Mononuclear cell (primary cell): Measurements from ENCODE around the gene RALB. TPM values are rescaled to one million over a fixed set of nuclear protein-coding genes. Genes with fewer than 3 reads are reported as not detected.

ENCODE experiments used
- H3K27me3 ChIP-seq: 2 replicates; pipeline ENCODE4 v1.6.0; 2011; ENCODE audit warnings: low read length, control low read depth; ENCODE audit not compliant: insufficient read depth
- H3K4me1 ChIP-seq: 2 replicates; pipeline ENCODE4 v1.5.1; 2011; ENCODE audit warnings: mild to moderate bottlenecking, low read length, control low read depth; ENCODE audit not compliant: insufficient read depth
- H3K4me3 ChIP-seq: 2 replicates; pipeline ENCODE4 v1.5.1; 2011; ENCODE audit warnings: mild to moderate bottlenecking, low read length, moderate library complexity
- H3K9me3 ChIP-seq: 2 replicates; pipeline ENCODE4 v1.5.1; 2011; ENCODE audit warnings: low read depth, mild to moderate bottlenecking, control low read depth, low read length
- total RNA-seq: library from RNA; depleted of rRNA; stranded (reverse); fragments of >200 nt; gene quantifications from one replicate; pipeline ENCODE4 v1.2.3, GENCODE V29; 2012

The RALB gene
- total RNA-seq, 1 donor, result 22.1 TPM

- Histone ChIP-seq H3K9me3 (no peaks in the 10 kb centered on the region), H3K4me3 (no peak overlapping the region)
Measured at GRCh38 chr2:120221616-120222015, 31.0 kb upstream of the RALB start.

GRCh38 chr2:120222186-120223033 lies 30.2 kb upstream of the RALB start:
- H3K4me3 ChIP-seq, result peak overlapping the region; percentile 58
- H3K27me3 ChIP-seq, result no peaks in the 10 kb centered on the region
- H3K4me1 ChIP-seq, result peaks cover 32% of the 10 kb centered on the region
- no peaks in the 10 kb centered on the region for H3K9me3 ChIP-seq

More at GRCh38 chr2:120221616-120222015, 31.0 kb upstream of the RALB start:
- no peaks in the 10 kb centered on the region for H3K27me3 ChIP-seq
- H3K4me1 ChIP-seq, result peaks cover 32% of the 10 kb centered on the region

GRCh38 chr2:120223034-120223912 lies 29.4 kb upstream of the RALB start, which contains the start of gene TMEM185B:
Gene TMEM185B, minus strand, starts transcription at chr2:120223400. Its CDS starts 424 bp downstream, at chr2:120222976.
- H3K4me1 ChIP-seq, result peaks cover 32% of the 10 kb centered on the region
- H3K27me3 ChIP-seq, result no peaks in the 10 kb centered on the region
- H3K9me3 ChIP-seq, result no peaks in the 10 kb centered on the region
- H3K4me3 ChIP-seq, result peak within 1 kb of the TSS; percentile 58

GRCh38 chr2:120224256-120224655 lies 28.4 kb upstream of the RALB start:
- Histone ChIP-seq H3K27me3 (no peaks in the 10 kb centered on the region), H3K4me1 (peaks cover 32% of the 10 kb centered on the region), H3K4me3 (no peak overlapping the region), H3K9me3 (no peaks in the 10 kb centered on the region)

GRCh38 chr2:120224735-120225548 lies 27.7 kb upstream of the RALB start:
- H3K9me3 ChIP-seq, result no peaks in the 10 kb centered on the region
- peaks cover 38% of the 10 kb centered on the region for H3K4me1 ChIP-seq
- no peaks in the 10 kb centered on the region for H3K27me3 ChIP-seq
- H3K4me3 ChIP-seq, result no peak overlapping the region

GRCh38 chr2:120225549-120226065 lies 27.0 kb upstream of the RALB start:
- H3K4me1 ChIP-seq, result peaks cover 38% of the 10 kb centered on the region

GRCh38 chr2:120226316-120226715 lies 26.3 kb upstream of the RALB start:
- Histone ChIP-seq H3K27me3 (no peaks in the 10 kb centered on the region), H3K9me3 (no peaks in the 10 kb centered on the region), H3K4me1 (peaks cover 44% of the 10 kb centered on the region), H3K4me3 (no peak overlapping the region)

More at GRCh38 chr2:120225549-120226065, 27.0 kb upstream of the RALB start:
- Histone ChIP-seq H3K4me3 (no peak overlapping the region), H3K9me3 (no peaks in the 10 kb centered on the region), H3K27me3 (no peaks in the 10 kb centered on the region)

GRCh38 chr2:120227111-120227991 lies 25.3 kb upstream of the RALB start:
- H3K4me3 ChIP-seq, result no peak overlapping the region
- peaks cover 43% of the 10 kb centered on the region for H3K4me1 ChIP-seq
- no peaks in the 10 kb centered on the region for H3K27me3 ChIP-seq
- H3K9me3 ChIP-seq, result no peaks in the 10 kb centered on the region

GRCh38 chr2:120228503-120228902 lies 24.1 kb upstream of the RALB start:
- H3K9me3 ChIP-seq, result no peaks in the 10 kb centered on the region
- H3K27me3 ChIP-seq, result no peaks in the 10 kb centered on the region
- H3K4me3 ChIP-seq, result no peak overlapping the region
- H3K4me1 ChIP-seq, result peaks cover 47% of the 10 kb centered on the region

- H3K9me3 ChIP-seq, result no peaks in the 10 kb centered on the region
- H3K4me3 ChIP-seq, result no peak overlapping the region
- H3K27me3 ChIP-seq, result no peaks in the 10 kb centered on the region
- H3K4me1 ChIP-seq, result peaks cover 40% of the 10 kb centered on the region
Measured at GRCh38 chr2:120229341-120229740, 23.3 kb upstream of the RALB start.

- Histone ChIP-seq H3K9me3 (no peaks in the 10 kb centered on the region), H3K4me3 (peak overlapping the region; percentile 58), H3K27me3 (no peaks in the 10 kb centered on the region), H3K4me1 (peaks cover 38% of the 10 kb centered on the region)
Measured at GRCh38 chr2:120230515-120231471, 21.9 kb upstream of the RALB start.

GRCh38 chr2:120231564-120231973 lies 21.1 kb upstream of the RALB start:
- H3K9me3 ChIP-seq, result no peaks in the 10 kb centered on the region
- H3K27me3 ChIP-seq, result no peaks in the 10 kb centered on the region
- H3K4me1 ChIP-seq, result peaks cover 38% of the 10 kb centered on the region
- H3K4me3 ChIP-seq, result peak overlapping the region; percentile 58
